Putamen (tissue), 1 donor: ENCODE measurements around the gene TUBE1.
"Not testable (repeated sequence)": the region's sequence is repeated elsewhere in the genome, so short reads cannot be mapped to it uniquely, and the experiment has no call there.

Experiments
- DNase-seq: peaks from one replicate; pipeline ENCODE4 v3.0.0-alpha.2; 2016; ENCODE audit warnings: low spot score

The TUBE1 gene

GRCh38 chr6:112087136-112087911 is at the start of gene TUBE1, which contains the start of gene FAM229B:
Gene TUBE1 (minus strand): TSS chr6:112087482. CDS start chr6:112087434, 48 bp downstream.
Gene FAM229B (plus strand): TSS chr6:112087591. CDS start chr6:112099284, 11,693 bp downstream.
- peak; percentile 95 for DNase-seq

GRCh38 chr6:112130878-112131277 is 43.6 kb upstream of the TUBE1 start:
- DNase-seq, result no peak

- no peak for DNase-seq
Observed at GRCh38 chr6:112128208-112128607, 40.9 kb upstream of the TUBE1 start.

GRCh38 chr6:112123982-112124381 is 36.7 kb upstream of the TUBE1 start:
- no peak for DNase-seq

GRCh38 chr6:112122756-112123155 is 35.5 kb upstream of the TUBE1 start:
- DNase-seq, result no peak

GRCh38 chr6:112118034-112118433 is 30.8 kb upstream of the TUBE1 start:
- no peak for DNase-seq

- DNase-seq, result no peak
Observed at GRCh38 chr6:112117554-112117953, 30.3 kb upstream of the TUBE1 start.

GRCh38 chr6:112116221-112116620 is 28.9 kb upstream of the TUBE1 start:
- no peak for DNase-seq

GRCh38 chr6:112114577-112115223 is 27.4 kb upstream of the TUBE1 start:
- DNase-seq, result no peak

GRCh38 chr6:112113918-112114317 is 26.6 kb upstream of the TUBE1 start:
- no peak for DNase-seq

- DNase-seq, result no peak
Observed at GRCh38 chr6:112113431-112113830, 26.1 kb upstream of the TUBE1 start.

GRCh38 chr6:112109262-112109661 is 22.0 kb upstream of the TUBE1 start:
- no peak for DNase-seq

- DNase-seq, result no peak
Observed at GRCh38 chr6:112106562-112106961, 19.3 kb upstream of the TUBE1 start.

- DNase-seq, result not testable (repeated sequence)
Observed at GRCh38 chr6:112106026-112106425, 18.7 kb upstream of the TUBE1 start.

- DNase-seq, result no peak
Observed at GRCh38 chr6:112100561-112100960, 13.3 kb upstream of the TUBE1 start.

GRCh38 chr6:112096901-112097300 is 9.6 kb upstream of the TUBE1 start:
- no peak for DNase-seq

- no peak for DNase-seq
Observed at GRCh38 chr6:112087916-112088315, 634 bp upstream of the TUBE1 start.

GRCh38 chr6:112086744-112087135 is 542 bp downstream of the TUBE1 start:
- DNase-seq, result peak; percentile 22

- DNase-seq, result no peak
Observed at GRCh38 chr6:112085286-112086065, 1.8 kb downstream of the TUBE1 start.

GRCh38 chr6:112081569-112081968 is 5.7 kb downstream of the TUBE1 start:
- DNase-seq, result no peak

GRCh38 chr6:112066606-112067005 is 20.7 kb downstream of the TUBE1 start:
- DNase-seq, result no peak

- no peak for DNase-seq
Observed at GRCh38 chr6:112065426-112065986, 21.8 kb downstream of the TUBE1 start.
